ENCODE results near the gene SYNGR3. TPM values are rescaled to one million over a fixed set of nuclear protein-coding genes. Genes with fewer than 3 reads are reported as not detected.

The SYNGR3 gene
- total RNA-seq, 1 donor: 2.6 TPM

DNA sequence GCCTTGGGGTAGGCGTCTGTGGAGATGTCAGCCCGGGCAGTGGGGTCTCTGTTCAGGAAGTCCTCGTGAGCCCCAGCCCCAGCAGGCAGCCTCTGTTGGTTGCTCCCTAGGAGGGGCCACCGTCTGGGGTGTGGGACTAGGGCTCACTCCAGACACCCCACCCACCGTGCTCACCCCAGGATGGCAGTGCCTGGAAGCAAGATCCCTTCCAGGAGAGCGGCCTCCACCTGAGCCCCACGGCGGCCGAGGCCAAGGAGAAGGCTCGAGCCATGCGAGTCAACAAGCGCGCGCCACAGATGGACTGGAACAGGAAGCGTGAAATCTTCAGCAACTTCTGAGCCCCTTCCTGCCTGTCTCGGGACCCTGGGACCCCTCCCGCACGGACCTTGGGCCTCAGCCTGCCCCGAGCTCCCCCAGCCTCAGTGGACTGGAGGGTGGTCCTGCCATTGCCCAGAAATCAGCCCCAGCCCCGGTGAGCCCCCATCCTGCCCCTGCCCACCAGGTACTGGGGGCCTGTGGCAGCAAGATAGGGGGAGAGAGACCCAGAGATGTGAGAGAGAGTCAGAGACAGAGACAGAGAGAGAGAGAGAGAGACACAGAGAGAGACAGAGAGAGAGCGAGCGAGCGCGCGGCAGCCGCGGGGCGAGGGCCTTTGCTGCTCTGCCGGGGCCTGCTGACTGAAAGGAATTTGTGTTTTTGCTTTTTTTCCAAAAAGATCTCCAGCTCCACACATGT lies 48.0 kb downstream of the SYNGR3 start:
- no peak overlapping the region for H3K4me3 ChIP-seq (ENCODE audit: low read depth, low read length)
- TF ChIP-seq, protein P1, sequence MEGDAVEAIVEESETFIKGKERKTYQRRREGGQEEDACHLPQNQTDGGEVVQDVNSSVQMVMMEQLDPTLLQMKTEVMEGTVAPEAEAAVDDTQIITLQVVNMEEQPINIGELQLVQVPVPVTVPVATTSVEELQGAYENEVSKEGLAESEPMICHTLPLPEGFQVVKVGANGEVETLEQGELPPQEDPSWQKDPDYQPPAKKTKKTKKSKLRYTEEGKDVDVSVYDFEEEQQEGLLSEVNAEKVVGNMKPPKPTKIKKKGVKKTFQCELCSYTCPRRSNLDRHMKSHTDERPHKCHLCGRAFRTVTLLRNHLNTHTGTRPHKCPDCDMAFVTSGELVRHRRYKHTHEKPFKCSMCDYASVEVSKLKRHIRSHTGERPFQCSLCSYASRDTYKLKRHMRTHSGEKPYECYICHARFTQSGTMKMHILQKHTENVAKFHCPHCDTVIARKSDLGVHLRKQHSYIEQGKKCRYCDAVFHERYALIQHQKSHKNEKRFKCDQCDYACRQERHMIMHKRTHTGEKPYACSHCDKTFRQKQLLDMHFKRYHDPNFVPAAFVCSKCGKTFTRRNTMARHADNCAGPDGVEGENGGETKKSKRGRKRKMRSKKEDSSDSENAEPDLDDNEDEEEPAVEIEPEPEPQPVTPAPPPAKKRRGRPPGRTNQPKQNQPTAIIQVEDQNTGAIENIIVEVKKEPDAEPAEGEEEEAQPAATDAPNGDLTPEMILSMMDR (IDR thresholded peaks at IDR 0.05; ENCODE audit: insufficient read depth, low read depth, low read length): no peak

DNA sequence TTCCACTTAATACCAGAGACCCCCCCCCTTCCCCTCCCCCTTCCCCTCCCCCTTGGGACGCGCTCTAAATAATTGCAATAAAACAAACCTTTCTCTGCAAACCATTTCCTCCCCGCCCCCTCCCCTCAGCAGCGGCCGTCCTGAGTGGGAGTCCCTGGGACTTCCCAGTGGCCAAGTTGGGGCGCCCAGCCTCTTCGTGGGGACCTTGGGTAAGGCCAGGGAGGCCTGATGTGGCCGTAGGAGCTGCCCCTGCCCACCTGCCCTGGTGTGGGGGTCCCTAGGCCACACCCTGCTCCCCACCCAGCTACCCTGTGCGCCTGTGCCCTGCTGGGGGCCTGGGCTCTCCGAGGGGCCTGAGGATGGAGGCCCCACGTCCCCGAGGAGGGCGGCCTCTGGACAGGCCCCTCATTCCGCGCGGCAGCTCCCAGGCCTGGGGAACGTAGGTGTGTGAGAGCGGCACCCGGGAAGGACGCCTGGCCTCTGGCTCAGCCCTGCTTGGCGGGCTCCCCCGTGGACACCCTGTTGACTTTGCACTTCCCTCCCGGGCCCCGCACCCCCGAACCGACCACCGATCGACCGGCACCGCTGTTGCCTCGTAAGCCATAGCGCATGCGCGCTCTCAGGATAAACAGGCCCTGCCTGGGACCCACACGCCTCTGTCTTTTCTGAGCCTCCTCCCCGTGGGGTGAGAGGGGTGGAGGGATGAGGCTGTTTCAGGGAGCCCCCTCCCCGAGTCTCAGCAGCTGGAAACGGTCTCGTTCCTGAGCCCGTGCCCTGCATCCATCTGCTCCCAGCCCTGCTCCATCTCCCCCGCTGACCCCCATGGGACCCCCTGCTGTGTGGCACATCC lies 48.8 kb downstream of the SYNGR3 start:
- TF ChIP-seq, protein P1 (IDR thresholded peaks at IDR 0.05; ENCODE audit: insufficient read depth, low read depth, low read length): no peak
- H3K4me3 ChIP-seq (ENCODE audit: low read depth, low read length): no peak overlapping the region
- no peak for DNase-seq (ENCODE audit: low read depth)

More for the DNA sequence above, 48.0 kb downstream of the SYNGR3 start:
- DNase-seq (ENCODE audit: low read depth): no peak

DNA sequence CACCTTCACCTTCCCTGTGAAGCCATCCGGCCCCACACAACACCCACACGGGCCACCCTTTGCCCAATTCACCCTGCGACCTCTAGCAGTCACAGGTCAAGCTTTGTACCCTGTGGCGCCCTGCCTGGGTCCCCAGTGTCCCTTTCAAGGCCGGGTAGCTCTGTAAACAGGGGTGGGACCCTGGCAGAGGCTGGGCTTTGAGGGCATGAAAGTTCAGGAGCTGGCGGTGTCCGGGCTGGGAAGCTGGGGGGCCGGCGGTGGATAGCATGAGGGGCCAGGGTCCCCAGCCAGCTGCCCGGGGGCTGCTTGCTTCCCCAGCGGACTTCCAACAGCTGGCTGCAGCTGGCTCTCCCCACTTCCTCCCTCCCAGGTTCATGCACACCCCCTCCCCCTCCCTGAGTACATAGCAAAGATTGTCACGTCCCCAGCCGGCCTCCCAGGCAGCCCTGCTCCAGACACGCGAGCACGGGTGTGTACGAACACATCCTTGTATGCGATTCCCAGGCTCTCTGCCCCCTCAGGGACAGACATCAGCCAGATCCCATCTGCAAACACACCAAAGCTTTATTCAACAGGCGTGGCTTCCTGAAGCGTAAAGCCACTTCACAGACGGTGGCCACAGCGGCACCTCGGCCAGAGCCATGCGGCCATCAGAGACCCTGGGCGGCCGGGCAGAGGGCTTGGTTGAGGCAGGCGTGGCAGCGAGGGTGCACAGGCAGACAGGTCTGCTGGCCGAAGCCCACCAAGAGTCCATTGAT lies 49.7 kb downstream of the SYNGR3 start:
- TF ChIP-seq, protein P1 (IDR thresholded peaks at IDR 0.05; ENCODE audit: insufficient read depth, low read depth, low read length): no peak
- no peak overlapping the region for H3K4me3 ChIP-seq (ENCODE audit: low read depth, low read length)

DNA sequence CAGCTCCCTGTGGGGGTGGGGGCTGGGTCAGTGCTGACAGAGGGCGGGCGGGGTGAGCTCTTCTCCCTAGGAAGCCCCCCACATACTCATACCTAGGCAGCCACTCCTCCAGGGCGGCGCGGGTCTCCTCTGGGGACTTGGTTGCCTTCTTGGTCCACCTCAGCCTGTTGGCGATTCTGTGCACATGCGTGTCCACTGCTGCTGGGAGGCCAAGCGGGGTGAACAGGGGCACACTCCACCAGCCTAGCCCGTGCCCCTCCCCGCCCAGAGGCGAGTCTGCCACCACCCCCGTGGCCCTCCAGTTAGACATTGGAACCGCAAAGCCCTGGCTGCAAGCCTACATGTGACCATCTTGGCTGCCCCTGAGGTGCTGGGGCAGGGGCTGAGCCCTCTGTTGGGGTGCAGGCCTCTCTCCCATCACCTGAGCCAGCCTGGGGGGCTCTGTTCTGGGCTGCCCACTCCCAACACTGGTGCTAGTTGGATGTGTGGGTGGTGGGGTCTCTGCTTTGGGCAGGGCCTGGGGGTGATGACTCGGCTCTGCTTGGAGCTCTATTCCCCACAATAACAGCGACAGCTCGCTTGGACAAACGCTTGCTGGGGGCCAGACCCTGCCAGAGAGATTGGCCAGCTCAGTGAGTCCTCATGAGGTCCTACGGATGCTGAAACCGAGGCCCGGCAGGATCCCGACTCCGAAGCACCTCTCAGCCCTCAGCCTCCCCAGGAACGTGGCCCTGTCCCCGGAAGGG lies 50.4 kb downstream of the SYNGR3 start:
- DNase-seq (ENCODE audit: low read depth): no peak
- no peak overlapping the region for H3K4me3 ChIP-seq (ENCODE audit: low read depth, low read length)
- TF ChIP-seq, protein P1 (IDR thresholded peaks at IDR 0.05; ENCODE audit: insufficient read depth, low read depth, low read length): no peak

More for the DNA sequence above, 49.7 kb downstream of the SYNGR3 start:
- peak; percentile 98 for DNase-seq (ENCODE audit: low read depth)

DNA sequence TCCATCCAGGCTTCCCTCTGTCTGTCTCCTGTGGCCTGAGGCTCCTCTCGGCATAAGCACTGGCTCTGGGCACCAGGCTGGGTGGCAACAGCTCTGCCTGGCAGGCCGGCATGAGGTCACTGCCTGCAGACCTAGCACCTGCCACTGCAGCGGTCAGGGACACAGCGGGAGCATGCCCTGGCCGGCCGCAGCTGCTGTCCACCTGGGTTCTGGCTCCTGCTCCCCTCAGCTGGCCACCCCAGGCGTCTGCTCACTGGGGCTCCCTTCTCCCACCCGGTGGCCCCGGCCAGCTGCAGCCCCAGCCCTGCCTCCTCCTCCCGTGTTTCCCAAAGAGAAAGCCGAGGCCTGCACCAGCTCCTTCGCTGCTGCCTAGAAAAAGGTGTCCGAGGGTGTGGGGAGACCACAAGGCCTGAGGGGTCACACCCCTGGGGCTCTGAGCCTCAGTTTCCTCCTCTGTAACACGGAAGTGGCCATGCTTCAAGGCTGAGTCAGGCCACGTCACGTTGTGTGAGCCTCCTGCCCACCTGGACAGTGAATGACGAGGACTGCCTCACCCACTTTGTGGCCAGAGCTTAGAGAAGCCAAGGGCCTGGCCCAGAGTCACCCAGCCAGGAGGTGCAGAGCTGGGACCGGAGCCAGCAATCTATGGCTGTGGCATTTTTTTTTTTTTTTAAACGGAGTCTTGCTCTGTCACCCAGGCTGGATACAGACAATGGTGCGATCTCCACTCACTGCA lies 51.2 kb downstream of the SYNGR3 start:
- DNase-seq (ENCODE audit: low read depth): no peak
- TF ChIP-seq, protein P1 (IDR thresholded peaks at IDR 0.05; ENCODE audit: insufficient read depth, low read depth, low read length): no peak
- no peak overlapping the region for H3K4me3 ChIP-seq (ENCODE audit: low read depth, low read length)

All from fibroblast of villous mesenchyme (primary cell).